Skin epidermis (tissue), 12 donors: ENCODE results near the gene TMEM183A.
A peak's percentile ranks its signal among the peaks of the same experiment; 100 is the strongest.
"Not testable (repeated sequence)": the region's sequence is repeated elsewhere in the genome, so short reads cannot be mapped to it uniquely, and the experiment has no call there.

Experiments
- H3K27ac ChIP-seq, 21 experiments: fragments of 200-600 bp; sonication (generic) in 11 of 21; one replicate each; pipeline ENCODE4 v1.5.0; 2020; ENCODE audit warnings: mild to moderate bottlenecking in 3 of 21, inconsistent platforms in 2 of 21, moderate library complexity in 2 of 21
- H3K4me3 ChIP-seq, 7 experiments: fragments of 200-600 bp; sonication (generic) in 2 of 7; one replicate each; pipeline ENCODE4 v1.5.0; 2020; ENCODE audit warnings: inconsistent platforms in 2 of 7, mild to moderate bottlenecking in 2 of 7, moderate library complexity in 1 of 7

The TMEM183A gene

DNA sequence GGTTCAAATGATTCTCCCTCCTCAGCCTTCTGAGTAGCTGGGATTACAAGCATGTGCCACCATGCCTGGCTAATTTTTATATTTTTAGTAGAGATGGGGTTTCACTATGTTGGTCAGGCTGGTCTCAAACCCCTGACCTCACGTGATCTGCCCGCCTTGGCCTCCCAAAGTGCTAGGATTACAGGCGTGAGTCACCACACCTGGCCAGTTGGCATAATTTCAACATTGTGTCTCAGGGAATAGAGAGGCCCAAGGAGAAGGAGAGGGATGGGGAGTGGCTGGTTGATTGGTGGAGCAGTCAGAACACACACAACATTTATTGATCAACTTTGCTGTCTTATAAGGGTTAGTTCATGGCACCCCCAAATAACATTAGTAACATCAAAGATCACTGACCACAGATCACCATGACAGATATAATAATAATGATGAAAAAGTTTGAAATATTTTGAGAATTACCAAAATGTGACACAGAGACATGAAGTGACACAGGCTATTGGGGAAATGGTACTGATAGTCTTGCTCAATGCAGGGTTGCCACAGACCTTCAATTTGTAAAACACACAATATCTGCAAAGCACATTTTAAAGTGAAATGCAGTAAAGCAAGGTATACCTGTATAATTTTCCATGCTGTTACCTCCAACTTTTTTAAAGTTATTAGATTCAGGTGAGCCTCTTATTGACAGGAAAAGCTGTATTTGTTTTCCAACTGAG is 24.3 kb upstream of the TMEM183A start:
- Histone ChIP-seq H3K27ac (no peak overlapping the region), H3K4me3 (no peak overlapping the region)

DNA sequence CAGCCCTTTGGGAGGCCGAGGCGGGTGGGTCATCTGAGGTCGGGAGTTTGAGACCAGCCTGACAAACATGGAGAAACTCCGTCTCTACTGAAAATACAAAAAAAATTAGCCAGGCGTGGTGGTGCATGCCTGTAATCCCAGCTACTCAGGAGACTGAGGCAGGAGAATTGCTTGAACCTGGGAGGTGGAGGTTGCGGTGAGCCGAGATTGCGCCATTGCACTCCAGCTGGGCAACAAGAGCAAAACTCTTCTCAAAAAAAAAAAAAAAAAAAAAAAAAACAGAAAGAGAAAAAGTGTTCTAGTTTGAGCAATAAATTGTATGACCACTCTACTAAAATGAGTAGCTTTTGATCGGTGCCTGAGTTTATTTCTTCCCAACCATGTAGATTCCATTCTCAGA is 21.1 kb upstream of the TMEM183A start:
- not testable (repeated sequence) for H3K27ac ChIP-seq, H3K4me3 ChIP-seq

DNA sequence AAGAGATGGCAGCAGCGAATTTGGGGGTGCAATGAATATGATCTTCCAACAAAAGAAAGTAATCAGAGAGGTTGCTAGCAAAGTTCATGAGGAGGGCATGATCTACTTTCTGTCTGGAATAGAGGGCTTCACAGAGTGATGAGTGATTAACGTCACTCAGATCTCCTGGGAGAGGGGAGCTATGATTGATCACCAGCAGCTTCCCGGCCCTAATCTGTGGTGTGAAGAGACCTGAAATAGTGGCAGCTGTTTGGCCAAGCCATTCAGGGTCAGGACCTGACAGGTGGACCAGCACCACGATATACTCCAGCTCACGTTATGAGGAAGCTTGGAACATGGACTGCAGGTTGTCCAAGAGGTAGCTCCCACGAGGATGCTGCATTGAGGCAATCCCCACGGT is 19.9 kb upstream of the TMEM183A start:
- no peak overlapping the region for H3K27ac ChIP-seq
- H3K4me3 ChIP-seq, result no peak overlapping the region

DNA sequence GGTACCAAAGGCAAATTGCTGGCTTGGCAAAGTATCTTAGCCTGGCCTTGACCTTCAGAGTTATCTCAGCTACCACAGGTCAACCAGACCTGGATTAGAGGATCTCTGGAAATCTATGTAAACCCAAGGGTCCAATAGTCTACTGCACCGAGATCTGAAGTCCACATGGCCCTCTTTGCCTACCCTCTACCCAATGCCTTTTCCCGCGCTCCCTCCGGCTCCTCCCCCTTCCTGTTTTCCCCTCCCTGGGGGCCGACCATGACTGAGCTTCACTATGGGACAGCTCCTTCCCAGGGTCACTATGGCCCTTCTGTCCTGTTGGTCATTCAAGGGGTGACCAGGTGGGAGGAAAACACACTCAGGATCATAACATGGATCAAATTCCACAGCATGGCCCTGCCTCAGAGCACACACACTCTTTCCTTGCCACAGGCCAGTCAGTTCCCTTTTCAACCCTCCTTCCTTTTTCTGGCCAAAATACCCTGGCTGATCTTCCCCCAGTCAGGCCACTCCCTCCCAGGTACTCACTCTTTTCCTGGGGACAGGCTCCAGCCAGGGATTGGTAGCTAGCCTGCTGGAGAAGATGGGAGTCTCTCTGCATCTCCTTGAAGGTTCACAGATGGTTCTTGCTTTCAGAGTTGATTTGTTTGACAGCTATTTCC is 19.1 kb upstream of the TMEM183A start:
- no peak overlapping the region for H3K27ac ChIP-seq

DNA sequence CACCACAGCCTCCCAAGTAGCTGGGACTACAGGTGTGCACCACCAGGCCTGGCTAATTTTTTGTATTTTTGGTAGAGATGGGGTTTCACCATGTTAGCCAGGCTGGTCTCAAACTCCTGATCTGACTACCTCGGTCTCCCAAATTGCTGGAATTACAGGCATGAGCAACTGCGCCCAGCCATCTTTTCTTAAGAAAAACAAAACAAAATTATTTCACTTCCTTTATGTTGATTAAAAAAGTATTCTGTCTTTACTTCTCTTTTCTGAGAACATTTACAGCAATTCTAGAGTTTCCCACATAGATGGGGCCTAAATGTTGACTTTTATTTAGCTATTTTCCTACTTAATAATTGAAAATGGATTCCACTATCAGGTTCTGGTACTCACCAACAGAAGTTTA is 17.3 kb upstream of the TMEM183A start:
- H3K27ac ChIP-seq, result no peak overlapping the region
- H3K4me3 ChIP-seq, result no peak overlapping the region

More for the DNA sequence above, 19.1 kb upstream of the TMEM183A start:
- H3K4me3 ChIP-seq, result no peak overlapping the region

DNA sequence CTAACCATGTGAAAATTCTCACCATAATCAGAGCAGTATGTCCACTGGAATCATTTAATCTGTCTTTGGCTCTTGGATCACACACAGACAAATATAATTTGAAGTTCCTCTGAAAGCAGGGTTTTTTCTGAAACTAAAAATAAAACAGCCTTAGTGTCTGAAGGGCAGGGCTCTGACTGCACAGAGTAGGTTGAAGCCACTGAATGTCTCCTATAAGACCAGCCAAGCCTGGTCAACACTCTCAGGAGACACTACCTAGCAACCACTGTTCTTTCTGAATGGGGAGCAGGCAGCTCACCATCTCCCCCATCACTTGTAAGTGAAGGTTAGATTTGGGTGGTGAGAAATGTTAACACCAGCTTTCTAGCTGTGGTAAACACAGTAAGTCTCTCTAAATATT is 16.1 kb upstream of the TMEM183A start:
- Histone ChIP-seq H3K4me3 (no peak overlapping the region), H3K27ac (no peak overlapping the region)

DNA sequence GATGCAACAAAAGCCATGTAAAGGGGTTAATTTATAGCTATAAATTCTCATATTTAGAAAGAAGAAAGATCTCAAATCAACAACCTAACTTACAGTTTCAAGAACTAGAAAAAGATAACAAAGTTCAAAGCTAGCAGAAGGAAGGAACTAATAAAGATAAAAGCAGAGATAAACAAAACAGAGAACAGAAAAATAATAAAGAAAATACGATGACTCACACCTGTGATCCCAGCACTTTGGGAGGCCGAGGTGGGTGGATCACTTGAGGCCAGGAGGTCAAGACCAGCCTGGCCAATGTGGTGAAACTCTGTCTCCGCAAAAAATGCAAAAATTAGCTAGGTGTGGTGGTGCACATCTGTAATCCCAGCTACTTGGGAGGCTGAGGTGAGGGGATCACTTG is 12.4 kb upstream of the TMEM183A start:
- no peak overlapping the region for H3K4me3 ChIP-seq
- H3K27ac ChIP-seq, result no peak overlapping the region

DNA sequence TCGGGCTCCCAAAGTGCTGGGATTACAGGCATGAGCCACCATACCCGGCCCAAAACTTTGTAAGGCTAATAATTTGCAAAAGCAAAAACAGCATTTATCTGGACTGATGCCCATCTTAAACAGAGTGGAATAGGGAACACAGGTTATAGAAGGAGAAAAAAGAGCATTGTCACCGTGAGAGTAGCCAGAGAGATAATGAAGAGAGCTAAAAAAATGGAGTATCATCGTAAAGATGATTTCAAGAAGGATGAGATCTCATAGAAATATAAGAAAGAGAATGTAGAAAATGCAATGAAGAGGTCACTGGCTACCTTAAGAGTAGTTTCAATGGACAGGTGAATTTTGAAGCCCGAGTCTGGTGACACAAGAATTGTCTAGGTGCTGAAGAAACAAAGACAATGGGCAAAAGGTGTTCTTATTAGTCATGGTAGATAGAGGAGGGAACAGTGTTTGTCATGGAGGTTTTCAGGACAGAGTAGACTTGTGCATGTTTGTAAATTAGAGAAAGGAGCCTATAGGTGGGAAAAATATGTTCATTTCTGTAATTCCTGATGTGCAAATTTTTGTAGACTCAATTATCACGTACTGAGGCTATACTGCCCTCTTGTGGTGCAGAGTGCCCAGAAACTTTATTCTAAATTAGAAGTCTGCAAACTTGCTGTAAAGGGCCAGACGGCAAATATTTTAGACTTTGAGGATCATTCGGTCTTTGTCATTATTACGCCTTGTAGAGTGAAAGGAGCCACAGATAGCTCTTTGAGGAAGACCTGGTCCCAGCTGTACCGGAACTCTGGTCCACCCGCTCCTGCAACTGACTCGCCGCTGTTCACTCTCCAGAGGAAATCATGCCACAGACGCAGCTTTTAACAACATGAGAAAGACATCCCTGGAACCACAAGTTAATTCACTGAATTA is 8.1 kb upstream of the TMEM183A start:
- no peak overlapping the region for H3K4me3 ChIP-seq
- H3K27ac ChIP-seq, result no peak overlapping the region

DNA sequence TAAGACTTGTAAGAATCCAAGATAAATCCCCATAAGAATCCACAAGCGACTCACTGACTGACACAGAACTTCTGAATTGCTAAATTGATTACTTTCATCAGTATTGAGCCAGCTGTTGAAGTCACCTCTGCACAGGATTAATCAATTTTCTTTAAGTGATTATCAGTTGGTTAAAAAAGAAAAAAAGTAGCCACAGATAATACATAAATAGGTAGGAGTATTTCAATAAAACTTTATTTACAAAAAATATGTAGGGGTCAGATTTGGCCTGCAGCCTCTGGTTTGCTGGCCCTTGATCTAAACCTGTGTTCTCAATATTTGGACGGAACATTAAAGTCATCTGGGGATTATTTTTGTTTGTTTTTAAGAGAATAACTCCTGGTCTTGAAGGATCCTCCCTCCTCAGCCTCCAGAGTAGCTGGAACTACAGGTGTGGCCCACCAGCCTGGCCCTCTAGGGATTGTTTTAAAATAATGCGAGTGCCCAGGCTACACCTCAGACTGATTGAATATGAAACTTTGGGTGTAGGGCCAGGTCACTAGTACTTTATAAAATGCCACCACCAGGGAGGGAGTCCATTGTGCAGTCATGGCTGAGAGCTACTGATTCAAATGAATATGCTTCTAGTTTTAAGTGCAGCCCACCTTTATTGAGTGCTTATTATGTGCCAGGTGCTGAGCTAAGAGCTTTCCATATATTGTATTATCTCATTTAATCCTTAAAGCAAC is 6.8 kb upstream of the TMEM183A start:
- Histone ChIP-seq H3K4me3 (no peak overlapping the region), H3K27ac (no peak overlapping the region)

DNA sequence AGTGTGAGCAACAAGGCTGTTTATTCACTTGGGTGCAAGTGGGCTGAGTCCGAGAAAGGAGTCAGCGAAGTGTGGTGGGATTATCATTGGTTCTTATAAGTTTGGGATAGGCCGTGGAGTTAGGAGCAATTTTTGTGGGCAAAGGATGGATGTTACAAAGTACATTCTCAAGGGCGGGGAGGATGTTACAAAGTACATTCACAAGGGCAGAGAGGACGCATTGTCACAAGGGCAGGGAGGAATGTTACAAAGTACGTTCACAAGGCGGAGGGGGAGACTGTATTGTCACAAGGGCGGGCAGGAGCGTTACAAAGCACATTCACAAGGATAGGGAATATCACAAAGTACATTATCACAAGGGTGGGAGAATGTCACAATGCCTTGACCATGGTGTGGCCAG is 5.2 kb upstream of the TMEM183A start:
- Histone ChIP-seq H3K27ac (no peak overlapping the region), H3K4me3 (no peak overlapping the region)

DNA sequence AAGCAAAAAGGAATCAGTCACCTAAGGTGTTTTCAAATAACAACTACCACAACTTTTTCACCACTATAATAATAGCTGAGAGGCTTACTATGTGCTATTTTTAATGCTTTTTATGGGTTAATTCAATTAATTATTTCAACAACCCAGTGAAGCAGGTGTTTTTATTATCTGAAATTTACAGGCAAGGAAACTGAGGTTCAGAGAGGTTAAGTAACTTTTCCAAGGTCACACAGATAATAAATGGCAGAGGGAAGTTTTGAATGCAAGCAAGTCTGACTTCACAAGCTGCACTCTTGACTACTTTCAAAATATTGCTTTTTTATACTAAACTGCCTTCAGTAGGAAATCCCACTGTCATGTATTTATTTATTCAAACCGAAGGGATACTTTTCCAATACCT is 4.2 kb upstream of the TMEM183A start:
- Histone ChIP-seq H3K4me3 (no peak overlapping the region), H3K27ac (no peak overlapping the region)

DNA sequence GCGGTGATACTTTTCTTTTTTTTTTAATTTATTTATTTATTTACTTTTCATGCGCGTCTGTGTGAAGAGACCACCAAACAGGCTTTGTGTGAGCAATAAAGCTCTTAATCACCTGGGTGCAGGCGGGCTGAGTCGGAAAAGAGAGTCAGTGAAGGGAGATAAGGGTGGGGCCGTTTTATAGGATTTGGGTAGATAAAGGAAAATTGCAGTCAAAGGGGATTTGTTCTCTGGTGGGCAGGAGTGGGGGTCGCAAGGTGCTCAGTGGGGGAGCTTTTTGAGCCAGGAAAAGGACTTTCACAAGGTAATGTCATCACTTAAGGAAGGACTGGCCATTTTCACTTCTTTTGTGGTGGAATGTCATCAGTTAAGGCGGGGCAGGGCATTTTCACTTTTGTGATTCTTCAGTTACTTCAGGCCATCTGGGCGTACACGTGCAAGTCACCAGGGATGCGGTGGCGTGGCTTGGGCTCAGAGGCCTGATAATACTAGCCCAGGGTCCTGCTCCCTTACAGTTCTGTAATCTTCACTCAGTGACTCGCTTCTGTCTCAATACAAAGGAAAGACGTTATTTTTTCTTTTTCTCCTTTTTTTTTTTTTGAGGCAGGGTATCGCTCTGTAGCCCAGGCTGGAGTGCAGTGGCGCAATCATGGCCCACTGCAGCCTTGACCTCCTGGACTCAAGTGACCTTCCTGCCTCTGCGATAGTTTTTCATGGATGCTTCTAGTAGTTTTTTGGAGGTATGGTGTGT is 1.6 kb upstream of the TMEM183A start:
- Histone ChIP-seq H3K27ac (peak overlapping the region in 3 of 21 experiments; percentile 90 to 94 (median 93)), H3K4me3 (peak overlapping the region in 1 of 7 experiments; percentile 93)

DNA sequence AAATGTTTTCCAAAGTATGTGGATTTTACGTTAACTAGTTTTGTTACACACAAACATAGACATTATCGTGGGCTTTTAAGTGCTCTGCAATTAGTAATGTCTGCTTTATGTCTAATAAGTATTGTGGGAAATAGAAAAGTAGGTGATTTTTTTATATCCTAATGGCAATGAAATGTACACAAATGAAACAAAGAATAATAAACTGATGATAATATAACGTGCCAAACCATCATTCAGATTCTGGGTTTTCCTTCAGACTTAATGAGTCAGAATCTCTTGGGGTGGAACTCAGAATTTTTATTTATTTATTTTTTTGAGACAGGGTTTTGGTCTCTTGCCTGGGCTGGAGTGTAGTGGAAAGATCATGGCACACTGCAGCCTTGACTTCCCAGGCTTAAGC is 2.0 kb downstream of the TMEM183A start:
- no peak overlapping the region for H3K27ac ChIP-seq
- H3K4me3 ChIP-seq, result no peak overlapping the region

DNA sequence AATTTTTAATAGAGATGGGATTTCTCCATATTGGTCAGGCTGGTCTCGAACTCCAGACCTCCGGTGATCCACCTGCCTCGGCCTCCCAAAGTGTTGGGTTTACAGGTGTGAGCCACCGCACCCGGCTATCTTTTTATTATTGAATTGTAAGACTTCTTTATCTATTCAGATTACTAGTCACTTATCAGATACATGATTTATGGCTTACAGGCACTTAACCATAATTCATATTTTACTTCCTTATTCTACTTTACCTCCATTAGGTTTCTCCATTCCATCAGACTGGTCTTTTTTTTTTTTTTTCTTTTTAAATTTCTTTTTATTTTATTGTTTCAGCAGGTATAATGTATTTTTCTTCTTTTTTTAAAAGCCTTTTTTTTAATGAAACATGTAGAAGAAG is 4.4 kb downstream of the TMEM183A start:
- H3K4me3 ChIP-seq, result no peak overlapping the region
- no peak overlapping the region for H3K27ac ChIP-seq

DNA sequence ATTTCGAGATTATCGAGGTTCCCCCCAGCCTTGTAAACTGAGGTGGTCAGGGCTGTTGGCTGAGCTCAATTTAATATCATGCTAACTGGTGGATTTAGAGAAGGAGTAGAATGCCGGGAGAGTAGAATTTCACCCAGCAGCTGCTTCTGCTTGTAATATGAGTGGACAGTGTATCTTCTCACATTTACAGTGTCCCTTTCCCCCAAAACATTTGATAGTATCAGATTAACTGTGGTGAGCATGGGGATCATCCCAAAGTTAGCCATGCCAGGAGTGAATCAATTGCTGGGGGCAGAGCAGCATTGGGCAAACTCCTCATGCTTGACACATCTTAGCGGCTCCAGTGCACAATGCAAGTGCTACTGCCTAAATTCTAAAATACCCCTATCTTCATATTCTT is 9.9 kb downstream of the TMEM183A start:
- H3K4me3 ChIP-seq, result no peak overlapping the region
- H3K27ac ChIP-seq, result no peak overlapping the region

DNA sequence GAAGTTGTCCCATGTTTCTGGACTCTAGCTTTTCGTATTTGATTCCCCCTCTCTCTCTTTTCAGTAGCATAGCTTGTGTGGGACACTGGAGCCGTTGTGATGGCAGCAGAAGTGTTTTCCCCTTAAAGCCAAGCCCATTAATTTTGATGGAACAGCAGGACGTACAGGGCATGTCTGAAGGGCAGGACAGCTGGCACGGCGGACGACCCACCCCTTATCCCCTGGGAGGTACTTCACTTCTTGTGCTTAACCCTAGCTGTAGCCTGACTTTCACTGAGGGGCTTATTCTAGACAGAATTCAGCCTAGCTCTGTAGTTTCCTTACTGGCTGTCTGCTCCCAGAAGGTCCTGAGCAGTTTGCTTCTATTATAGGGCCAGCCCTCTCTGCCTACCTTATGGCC is 10.5 kb downstream of the TMEM183A start:
- Histone ChIP-seq H3K4me3 (no peak overlapping the region), H3K27ac (no peak overlapping the region)

DNA sequence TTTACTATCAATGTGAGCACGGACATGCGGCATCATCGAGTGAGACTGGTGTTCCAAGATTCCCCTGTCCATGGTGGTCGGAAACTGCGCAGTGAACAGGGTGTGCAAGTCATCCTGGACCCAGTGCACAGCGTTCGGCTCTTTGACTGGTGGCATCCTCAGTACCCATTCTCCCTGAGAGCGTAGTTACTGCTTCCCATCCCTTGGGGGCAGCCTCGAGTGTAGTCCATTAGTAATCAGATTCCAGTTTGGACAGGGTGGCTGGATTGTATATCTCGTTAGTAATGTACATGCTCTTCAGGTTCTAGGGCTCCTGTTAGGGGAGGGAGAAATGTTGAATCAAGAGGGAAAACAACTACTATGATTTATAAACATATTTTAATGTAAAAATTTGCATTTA is 15.7 kb downstream of the TMEM183A start:
- H3K27ac ChIP-seq, H3K4me3 ChIP-seq: not testable (repeated sequence)

DNA sequence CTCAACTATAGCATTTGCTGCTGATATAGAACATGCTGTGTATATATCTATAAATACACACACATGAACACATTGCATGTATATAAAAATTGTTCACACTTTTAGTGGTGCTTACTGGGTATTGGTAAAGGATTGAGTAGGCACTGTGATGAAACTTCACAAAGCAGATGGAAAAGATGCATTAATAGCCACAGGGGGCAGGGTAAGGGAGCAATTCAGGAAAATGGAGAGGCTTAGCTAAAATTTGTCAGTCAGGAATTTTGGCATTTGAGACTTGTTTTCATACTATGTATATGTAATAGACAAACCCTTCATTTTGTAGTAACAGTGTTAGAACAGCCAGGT is 18.5 kb downstream of the TMEM183A start:
- peak overlapping the region in 12 of 21 experiments; percentile 1 to 74 (median 49) for H3K27ac ChIP-seq
- peak overlapping the region in 3 of 7 experiments; percentile 50 to 61 (median 56) for H3K4me3 ChIP-seq

DNA sequence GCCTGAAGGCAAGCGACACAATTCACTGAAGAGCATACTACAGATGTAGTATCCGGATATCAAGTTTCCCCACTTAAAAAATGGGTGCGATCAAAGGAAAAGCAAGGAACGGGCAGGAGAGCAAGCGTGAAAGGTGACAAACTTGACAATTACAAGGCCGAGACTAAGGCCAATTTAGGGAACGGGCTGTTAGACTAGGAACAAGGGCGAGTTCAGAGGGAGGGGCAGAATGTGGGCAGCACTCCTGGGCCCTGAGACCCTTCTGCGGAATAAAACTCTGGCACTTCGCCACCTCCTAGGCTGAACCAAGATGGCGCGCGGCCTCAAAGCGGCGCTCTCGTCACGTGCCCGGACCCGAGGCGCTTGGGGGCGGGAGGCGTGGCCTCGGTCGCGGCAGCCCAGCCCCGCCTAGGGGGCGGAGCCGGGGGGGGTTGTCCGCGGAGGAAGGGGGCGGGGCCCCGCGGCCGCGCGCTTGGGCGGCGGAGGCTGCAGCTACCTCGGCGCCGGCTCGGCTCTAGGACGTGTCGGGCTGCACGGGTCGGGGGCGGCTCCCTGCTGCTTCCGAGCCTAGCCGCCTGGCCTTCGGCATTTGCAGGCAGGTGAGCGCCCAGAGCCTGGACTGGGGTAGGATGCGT is 19.0 kb downstream of the TMEM183A start, which contains the start of gene PPFIA4:
Gene PPFIA4 (plus strand): TSS at position 461 of the 635 bp plus-strand sequence. CDS start 12,518 bp downstream, outside the sequence.
- Histone ChIP-seq H3K4me3 (peak within 1 kb of the TSS; percentile 37 to 61 (median 50)), H3K27ac (peak within 1 kb of the TSS in 17 of 21 experiments; percentile 1 to 77 (median 50))
